Panc1 (cell line): ENCODE measurements around the gene LRRC74A.

Experiments used
- CTCF ChIP-seq: fragments of 450-650 bp; IDR thresholded peaks from 2 replicates; pipeline ENCODE4 v1.5.1; 2017; ENCODE audit warnings: mild to moderate bottlenecking
- POLR2AphosphoS5 ChIP-seq: IDR thresholded peaks from 2 replicates; pipeline ENCODE4 v1.6.1; 2012; ENCODE audit warnings: mild to moderate bottlenecking, low read depth, low read length, moderate library complexity
- REST ChIP-seq, 2 experiments: IDR thresholded peaks; 2 replicates each; pipeline ENCODE4 v1.6.1; 2011 to 2012; ENCODE audit warnings: low read depth in 2 of 2, control low read depth in 1 of 2, low read length in 1 of 2, mild to moderate bottlenecking in 1 of 2, moderate library complexity in 1 of 2; ENCODE audit not compliant: insufficient read depth in 1 of 2

DNA sequence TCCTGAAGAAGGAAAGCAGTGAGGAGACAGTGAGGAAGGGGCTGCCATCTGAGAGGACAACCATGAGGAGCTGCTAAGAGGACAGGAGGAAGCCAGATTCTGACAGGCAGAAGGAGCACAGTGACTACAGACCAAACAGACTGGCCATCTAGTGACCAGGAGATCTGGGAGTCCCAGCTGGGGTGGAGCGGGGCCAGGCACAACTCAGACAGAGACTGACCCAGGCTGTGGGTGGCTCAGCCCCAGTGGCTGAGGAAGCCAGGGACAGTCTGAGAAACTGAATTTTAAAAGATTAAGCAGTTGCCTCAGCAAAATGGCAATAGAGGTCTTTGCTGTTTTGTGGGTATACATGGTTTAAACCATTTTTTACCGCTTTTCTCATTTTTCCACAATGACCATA lies 28.9 kb downstream of the LRRC74A start:
- TF ChIP-seq CTCF (no peak), POLR2AphosphoS5 (no peak), REST (IDR thresholded peaks at IDR 0.05; ENCODE audit: insufficient read depth in 1 of 2, low read depth in 2 of 2, low read length in 1 of 2) (no peak)
